CD4-positive, alpha-beta T cell (primary cell): ENCODE data around the gene C14orf180. TPM values are rescaled to one million over a fixed set of nuclear protein-coding genes. Genes with fewer than 3 reads are reported as not detected.

ENCODE experiments used
- ATAC-seq: fragments of 200-7000 bp; cut with Tn5 transposase; one replicate; pipeline ENCODE4 v1.10.0; 2022; ENCODE audit warnings: mild to moderate bottlenecking; ENCODE audit not compliant: poor library complexity
- CTCF ChIA-PET: fragments of 350-600 bp; sonication (Branson Sonifier 250); formaldehyde crosslinking; loops from one replicate; lab custom pipeline; 2021; ENCODE audit warnings: antibody characterized with exemption, inconsistent platforms; lab: Charles Lee
- POLR2A ChIA-PET: fragments of 350-600 bp; sonication (Branson Sonifier 250); formaldehyde crosslinking; loops from one replicate; lab custom pipeline; 2021; ENCODE audit warnings: antibody characterized with exemption, inconsistent platforms; lab: Charles Lee
- DNase-seq, 14 experiments: peaks; one replicate each; pipeline ENCODE4 v3.0.0-alpha.2; 2013 to 2020; ENCODE audit warnings: mixed read lengths in 2 of 14
- H3K27ac ChIP-seq, 2 donors: one replicate each; pipeline versions ENCODE4 v1.5.1 to v1.7.0; 2013; ENCODE audit warnings: low read length in 2 of 2, low read depth in 1 of 2, mild to moderate bottlenecking in 1 of 2
- H3K27me3 ChIP-seq, 2 experiments: 1 replicate in 1 of 2; 2 replicates in 1 of 2; pipeline versions ENCODE4 v1.6.1 to v1.7.0; 2013; ENCODE audit warnings: low read length in 2 of 2, control low read depth in 1 of 2, mild to moderate bottlenecking in 1 of 2, moderate library complexity in 1 of 2; ENCODE audit not compliant: insufficient read depth in 2 of 2, control insufficient read depth in 1 of 2
- H3K36me3 ChIP-seq: one replicate; pipeline ENCODE4 v1.6.1; 2013; ENCODE audit warnings: low read length, control low read depth; ENCODE audit not compliant: insufficient read depth
- H3K4me1 ChIP-seq: one replicate; pipeline ENCODE4 v1.6.1; 2013; ENCODE audit warnings: low read length, control low read depth; ENCODE audit not compliant: insufficient read depth
- H3K4me3 ChIP-seq: one replicate; pipeline ENCODE4 v1.5.1; 2013; ENCODE audit warnings: mild to moderate bottlenecking, low read length, moderate library complexity
- H3K9me3 ChIP-seq, 2 experiments: 1 replicate in 1 of 2; 2 replicates in 1 of 2; pipeline versions ENCODE4 v1.6.1 to v1.7.0; 2013; ENCODE audit warnings: low read length in 2 of 2, mild to moderate bottlenecking in 2 of 2, control low read depth in 1 of 2, moderate library complexity in 1 of 2; ENCODE audit not compliant: control insufficient read depth in 1 of 2, insufficient read depth in 1 of 2
- H3K27ac Mint-ChIP-seq: one replicate; pipeline ENCODE4 v1.8.0; 2020; ENCODE audit warnings: mixed read lengths
- H3K27me3 Mint-ChIP-seq: one replicate; pipeline ENCODE4 v1.8.0; 2021; ENCODE audit warnings: mixed read lengths
- H3K36me3 Mint-ChIP-seq: one replicate; pipeline ENCODE4 v1.8.0; 2021; ENCODE audit warnings: low read depth, mixed read lengths
- H3K4me1 Mint-ChIP-seq: one replicate; pipeline ENCODE4 v1.8.0; 2021; ENCODE audit warnings: low read depth, mixed read lengths
- H3K4me3 Mint-ChIP-seq: one replicate; pipeline ENCODE4 v1.8.0; 2020; ENCODE audit warnings: mild to moderate bottlenecking, mixed read lengths
- H3K9me3 Mint-ChIP-seq: one replicate; pipeline ENCODE4 v1.8.0; 2020; ENCODE audit warnings: mixed read lengths
- intact Hi-C, 2 experiments: fragments of 100-400 bp; cut with DNase I in 1 of 2; cut with micrococcal nuclease in 1 of 2; formaldehyde crosslinking; loops; one replicate each; pipeline versions ENCODE4 v1.15.1 to v1.9.0; 2023 to 2025; cut with DNase I, micrococcal nuclease
- total RNA-seq, 174 experiments: library from RNA in 2 of 174; stranded (reverse) in 2 of 174; gene quantifications; one replicate each; pipeline ENCODE4 v1.2.3 and lab custom pipeline; 2021 to 2026
- TF ChIP-seq, protein P1 (sequence below): fragments of 200-600 bp; IDR thresholded peaks from one replicate; pipeline ENCODE4 v1.8.0; 2022; ENCODE audit warnings: antibody characterized with exemption, mild to moderate bottlenecking

C14orf180 gene
- total RNA-seq, 2 experiments from 2014 or later, result not detected

DNA sequence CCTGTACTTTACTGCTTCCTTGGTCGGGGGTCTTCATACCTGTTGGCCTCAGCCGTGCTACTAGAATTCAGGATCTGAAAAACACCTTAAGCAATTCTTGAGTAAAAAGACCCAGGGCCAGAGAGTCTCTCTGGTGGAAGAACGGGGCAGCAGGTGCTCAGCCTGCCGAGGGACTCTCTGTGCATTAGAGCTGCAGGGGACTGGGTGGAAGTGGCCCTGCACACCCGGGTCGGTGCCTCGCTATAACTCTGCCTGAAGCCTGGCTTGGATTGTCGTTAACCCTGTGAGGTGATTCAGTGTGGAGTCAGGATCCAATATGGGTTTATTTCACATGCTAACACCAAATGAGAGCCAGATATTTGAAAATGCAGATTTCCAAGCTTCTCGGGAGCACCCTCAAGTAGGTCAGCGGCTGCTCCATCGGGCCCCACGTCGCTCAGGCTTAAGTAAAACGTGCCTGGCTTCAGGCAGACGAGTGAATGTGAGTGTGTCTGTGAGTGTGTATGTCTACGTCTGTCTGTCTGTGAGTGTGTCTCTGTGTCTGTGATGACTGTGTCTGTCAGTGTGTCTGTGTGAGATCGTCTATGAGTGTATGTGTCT, 35.1 kb upstream of the C14orf180 start:
- no peaks in the 10 kb centered on the region for H3K36me3 ChIP-seq
- ChIA-PET POLR2A (no interaction called here), CTCF (no interaction called here)
- peaks cover 10 to 12% of the 10 kb centered on the region in 2 experiments for H3K27me3 ChIP-seq
- ATAC-seq (no peak), DNase-seq (no peak)
- TF ChIP-seq, protein P1, sequence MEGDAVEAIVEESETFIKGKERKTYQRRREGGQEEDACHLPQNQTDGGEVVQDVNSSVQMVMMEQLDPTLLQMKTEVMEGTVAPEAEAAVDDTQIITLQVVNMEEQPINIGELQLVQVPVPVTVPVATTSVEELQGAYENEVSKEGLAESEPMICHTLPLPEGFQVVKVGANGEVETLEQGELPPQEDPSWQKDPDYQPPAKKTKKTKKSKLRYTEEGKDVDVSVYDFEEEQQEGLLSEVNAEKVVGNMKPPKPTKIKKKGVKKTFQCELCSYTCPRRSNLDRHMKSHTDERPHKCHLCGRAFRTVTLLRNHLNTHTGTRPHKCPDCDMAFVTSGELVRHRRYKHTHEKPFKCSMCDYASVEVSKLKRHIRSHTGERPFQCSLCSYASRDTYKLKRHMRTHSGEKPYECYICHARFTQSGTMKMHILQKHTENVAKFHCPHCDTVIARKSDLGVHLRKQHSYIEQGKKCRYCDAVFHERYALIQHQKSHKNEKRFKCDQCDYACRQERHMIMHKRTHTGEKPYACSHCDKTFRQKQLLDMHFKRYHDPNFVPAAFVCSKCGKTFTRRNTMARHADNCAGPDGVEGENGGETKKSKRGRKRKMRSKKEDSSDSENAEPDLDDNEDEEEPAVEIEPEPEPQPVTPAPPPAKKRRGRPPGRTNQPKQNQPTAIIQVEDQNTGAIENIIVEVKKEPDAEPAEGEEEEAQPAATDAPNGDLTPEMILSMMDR, result no peak
- no peaks in the 10 kb centered on the region for H3K9me3 ChIP-seq
- no peak overlapping the region for H3K4me3 ChIP-seq
- Mint-ChIP-seq H3K27ac (no peak overlapping the region), H3K4me3 (no peak overlapping the region), H3K4me1 (no peaks in the 10 kb centered on the region), H3K36me3 (no peaks in the 10 kb centered on the region), H3K27me3 (peaks cover 33% of the 10 kb centered on the region), H3K9me3 (no peaks in the 10 kb centered on the region)
- no peaks in the 10 kb centered on the region for H3K4me1 ChIP-seq
- intact Hi-C loops, result no loop called here
- H3K27ac ChIP-seq, result no peak overlapping the region

DNA sequence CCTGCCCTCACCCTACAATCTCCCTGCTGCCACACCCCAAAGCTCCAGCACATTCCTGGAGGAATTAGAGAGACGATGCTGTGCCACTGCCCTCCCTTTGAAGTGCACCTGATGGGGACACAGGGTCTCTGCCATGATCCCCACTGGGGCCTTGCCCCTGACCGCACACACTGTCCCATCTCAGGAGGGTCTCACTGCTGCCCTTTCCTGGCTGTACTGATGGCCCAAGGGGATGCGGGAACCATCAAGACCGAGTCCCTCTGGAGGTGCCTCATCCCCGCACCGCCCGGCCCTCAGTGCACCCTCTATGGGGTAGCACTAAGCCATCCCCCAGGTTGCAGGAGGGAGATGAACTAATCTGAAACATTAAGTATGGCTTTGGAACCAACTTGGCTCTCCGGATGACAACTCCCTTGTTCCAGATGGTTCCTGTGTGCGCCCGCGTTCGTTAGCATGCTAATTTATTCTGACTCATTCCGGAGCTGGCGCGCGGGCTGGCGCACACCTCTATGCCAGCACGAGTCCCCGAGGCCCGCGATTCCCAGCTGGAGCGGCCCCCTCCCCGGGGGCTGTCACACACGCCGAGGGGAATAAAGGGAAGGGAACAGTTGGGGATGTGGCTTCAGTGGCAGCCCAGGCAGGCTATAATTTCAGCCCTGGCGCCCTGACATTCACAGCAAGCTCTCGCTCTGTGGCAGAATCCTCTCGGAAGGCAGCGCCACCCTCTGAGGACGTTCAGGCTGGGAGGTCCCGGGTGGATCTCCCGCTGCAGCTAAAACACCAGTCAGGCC, 34.2 kb upstream of the C14orf180 start:
- Histone ChIP-seq H3K4me1 (no peaks in the 10 kb centered on the region), H3K4me3 (no peak overlapping the region), H3K27ac (no peak overlapping the region), H3K9me3 (no peaks in the 10 kb centered on the region), H3K27me3 (peaks cover 10 to 12% of the 10 kb centered on the region in 2 experiments), H3K36me3 (no peaks in the 10 kb centered on the region)
- DNase-seq (no peak), ATAC-seq (no peak)
- Mint-ChIP-seq H3K9me3 (no peaks in the 10 kb centered on the region), H3K4me3 (no peak overlapping the region), H3K4me1 (no peaks in the 10 kb centered on the region), H3K27ac (no peak overlapping the region), H3K27me3 (peaks cover 34% of the 10 kb centered on the region), H3K36me3 (no peaks in the 10 kb centered on the region)
- POLR2A ChIA-PET, result no interaction called here
- CTCF ChIA-PET, result no interaction called here
- TF ChIP-seq, protein P1, result no peak
- intact Hi-C loops, result no loop called here

DNA sequence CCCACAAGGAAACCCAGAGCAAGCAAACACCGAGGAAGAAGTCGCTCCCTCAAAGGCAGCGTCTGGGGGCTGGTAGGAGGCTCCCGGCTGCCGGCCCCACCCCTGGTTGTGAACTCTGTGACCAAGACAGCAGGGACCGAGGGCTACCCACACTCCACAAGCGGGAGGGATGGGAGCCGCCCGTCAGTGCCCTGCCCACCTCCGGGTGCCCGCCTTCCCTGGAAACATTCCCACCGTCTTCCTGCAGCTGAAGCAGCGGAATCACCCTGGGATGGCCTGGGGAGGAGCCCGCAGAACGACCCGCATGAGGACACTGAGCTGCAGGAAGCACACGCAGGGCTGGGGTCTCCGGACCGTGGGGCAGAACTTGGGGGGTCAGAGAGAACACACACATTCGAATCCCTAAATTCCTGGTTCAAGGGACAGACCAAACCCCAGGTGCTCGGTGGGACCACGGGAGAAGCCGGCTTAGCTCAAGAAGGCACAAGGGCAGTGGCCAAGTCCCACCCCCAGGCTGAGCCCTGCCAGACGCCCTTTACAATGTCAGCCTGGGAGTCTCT, 33.5 kb upstream of the C14orf180 start:
- no peaks in the 10 kb centered on the region for H3K9me3 Mint-ChIP-seq
- intact Hi-C loops, result no loop called here
- no peaks in the 10 kb centered on the region for H3K4me1 Mint-ChIP-seq
- CTCF ChIA-PET, result no interaction called here
- Histone ChIP-seq H3K27ac (no peak overlapping the region), H3K36me3 (no peaks in the 10 kb centered on the region), H3K4me3 (no peak overlapping the region), H3K4me1 (no peaks in the 10 kb centered on the region), H3K9me3 (no peaks in the 10 kb centered on the region), H3K27me3 (peaks cover 10 to 12% of the 10 kb centered on the region in 2 experiments)
- no peak overlapping the region for H3K27ac Mint-ChIP-seq
- no peak for DNase-seq
- peaks cover 40% of the 10 kb centered on the region for H3K27me3 Mint-ChIP-seq
- no peak for ATAC-seq
- POLR2A ChIA-PET, result no interaction called here
- TF ChIP-seq, protein P1, result no peak
- no peak overlapping the region for H3K4me3 Mint-ChIP-seq
- H3K36me3 Mint-ChIP-seq, result no peaks in the 10 kb centered on the region
